A549 (cell line): Measurements from ENCODE around the gene KLHL2.

Source experiments
- CBX8 ChIP-seq: fragments of 200-600 bp; sonication (generic); IDR thresholded peaks from 2 replicates; pipeline ENCODE4 v1.6.1; 2016
- JUNB ChIP-seq: fragments of >200 bp; sonication (Bioruptor Twin); formaldehyde crosslinking; IDR thresholded peaks from 2 replicates; pipeline ENCODE4 v1.6.1; 2016
- KDM5A ChIP-seq: fragments of 200-600 bp; sonication (generic); IDR thresholded peaks from 2 replicates; pipeline ENCODE4 v1.6.1; 2016; ENCODE audit warnings: antibody characterized with exemption, mild to moderate bottlenecking
- PBX3 ChIP-seq: IDR thresholded peaks from 2 replicates; pipeline ENCODE4 v1.6.1; 2012
- TF ChIP-seq, protein P1 (sequence below): fragments of >200 bp; sonication (Bioruptor Twin); formaldehyde crosslinking; IDR thresholded peaks from 3 replicates; pipeline ENCODE4 v1.5.1; 2016

GRCh38 chr4:165288639-165289422 lies 81.5 kb downstream of the KLHL2 start:
- TF ChIP-seq PBX3 (no peak), KDM5A (no peak), CBX8 (no peak), JUNB (no peak)
- TF ChIP-seq, protein P1, sequence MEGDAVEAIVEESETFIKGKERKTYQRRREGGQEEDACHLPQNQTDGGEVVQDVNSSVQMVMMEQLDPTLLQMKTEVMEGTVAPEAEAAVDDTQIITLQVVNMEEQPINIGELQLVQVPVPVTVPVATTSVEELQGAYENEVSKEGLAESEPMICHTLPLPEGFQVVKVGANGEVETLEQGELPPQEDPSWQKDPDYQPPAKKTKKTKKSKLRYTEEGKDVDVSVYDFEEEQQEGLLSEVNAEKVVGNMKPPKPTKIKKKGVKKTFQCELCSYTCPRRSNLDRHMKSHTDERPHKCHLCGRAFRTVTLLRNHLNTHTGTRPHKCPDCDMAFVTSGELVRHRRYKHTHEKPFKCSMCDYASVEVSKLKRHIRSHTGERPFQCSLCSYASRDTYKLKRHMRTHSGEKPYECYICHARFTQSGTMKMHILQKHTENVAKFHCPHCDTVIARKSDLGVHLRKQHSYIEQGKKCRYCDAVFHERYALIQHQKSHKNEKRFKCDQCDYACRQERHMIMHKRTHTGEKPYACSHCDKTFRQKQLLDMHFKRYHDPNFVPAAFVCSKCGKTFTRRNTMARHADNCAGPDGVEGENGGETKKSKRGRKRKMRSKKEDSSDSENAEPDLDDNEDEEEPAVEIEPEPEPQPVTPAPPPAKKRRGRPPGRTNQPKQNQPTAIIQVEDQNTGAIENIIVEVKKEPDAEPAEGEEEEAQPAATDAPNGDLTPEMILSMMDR: no peak
